Adipocyte (in vitro differentiated cells): ENCODE results near the gene UGP2.
"Not testable (repeated sequence)": the region's sequence is repeated elsewhere in the genome, so short reads cannot be mapped to it uniquely, and the experiment has no call there.

ENCODE experiments used
- DNase-seq: peaks from one replicate; pipeline ENCODE4 v3.0.0-alpha.2; 2015; ENCODE audit warnings: low read depth
- H3K27me3 ChIP-seq: replicated peaks from 2 replicates; pipeline ENCODE4 v1.7.0; 2013; ENCODE audit warnings: mild to moderate bottlenecking, low read length, moderate library complexity; ENCODE audit not compliant: control insufficient read depth, insufficient read depth
- H3K36me3 ChIP-seq: 2 replicates; pipeline ENCODE4 v1.7.0; 2013; ENCODE audit warnings: low read length, mild to moderate bottlenecking, moderate library complexity; ENCODE audit not compliant: control insufficient read depth, insufficient read depth, severe bottlenecking
- H3K4me1 ChIP-seq: 2 replicates; pipeline ENCODE4 v1.7.0; 2013; ENCODE audit warnings: mild to moderate bottlenecking, low read length, moderate library complexity; ENCODE audit not compliant: control insufficient read depth, insufficient read depth
- H3K4me3 ChIP-seq: 2 replicates; pipeline ENCODE4 v1.7.0; 2013; ENCODE audit warnings: mild to moderate bottlenecking, low read length, moderate library complexity
- H3K9ac ChIP-seq: 2 replicates; pipeline ENCODE4 v1.7.0; 2013; ENCODE audit warnings: mild to moderate bottlenecking, low read length, moderate library complexity
- H3K9me3 ChIP-seq: 2 replicates; pipeline ENCODE4 v1.7.0; 2013; ENCODE audit warnings: mild to moderate bottlenecking, low read length, moderate library complexity; ENCODE audit not compliant: control insufficient read depth

Gene UGP2

GRCh38 chr2:63840785-63841253 is 877 bp upstream of the UGP2 start:
- DNase-seq, result peak; percentile 100
- Histone ChIP-seq H3K4me1 (peaks cover 28% of the 10 kb centered on the region), H3K9ac (peak overlapping the region; percentile 93), H3K36me3 (no peaks in the 10 kb centered on the region), H3K9me3 (no peaks in the 10 kb centered on the region), H3K4me3 (peak overlapping the region; percentile 88), H3K27me3 (no peaks in the 10 kb centered on the region)

GRCh38 chr2:63842149-63843061 is 709 bp downstream of the UGP2 start:
- peak overlapping the region; percentile 88 for H3K4me3 ChIP-seq
- peak; percentile 90 for DNase-seq
- H3K36me3 ChIP-seq, result no peaks in the 10 kb centered on the region
- H3K4me1 ChIP-seq, result peaks cover 44% of the 10 kb centered on the region
- peak overlapping the region; percentile 93 for H3K9ac ChIP-seq
- no peaks in the 10 kb centered on the region for H3K9me3 ChIP-seq
- H3K27me3 ChIP-seq, result no peaks in the 10 kb centered on the region

- Histone ChIP-seq H3K9me3 (no peaks in the 10 kb centered on the region), H3K36me3 (no peaks in the 10 kb centered on the region), H3K9ac (peak overlapping the region; percentile 93), H3K27me3 (no peaks in the 10 kb centered on the region), H3K4me1 (peaks cover 48% of the 10 kb centered on the region), H3K4me3 (peak overlapping the region; percentile 88)
- no peak for DNase-seq
Observed at GRCh38 chr2:63843093-63843492, 1.4 kb downstream of the UGP2 start.

GRCh38 chr2:63843791-63844190 is 2.1 kb downstream of the UGP2 start:
- no peak for DNase-seq
- peak overlapping the region; percentile 93 for H3K9ac ChIP-seq
- H3K4me3 ChIP-seq, result peak overlapping the region; percentile 88
- no peaks in the 10 kb centered on the region for H3K36me3 ChIP-seq
- H3K27me3 ChIP-seq, result no peaks in the 10 kb centered on the region
- no peaks in the 10 kb centered on the region for H3K9me3 ChIP-seq
- H3K4me1 ChIP-seq, result peaks cover 51% of the 10 kb centered on the region

- DNase-seq, result no peak
- no peaks in the 10 kb centered on the region for H3K9me3 ChIP-seq
- H3K36me3 ChIP-seq, result no peaks in the 10 kb centered on the region
- H3K4me1 ChIP-seq, result peaks cover 59% of the 10 kb centered on the region
- peak overlapping the region; percentile 93 for H3K9ac ChIP-seq
- H3K27me3 ChIP-seq, result no peaks in the 10 kb centered on the region
- H3K4me3 ChIP-seq, result peak overlapping the region; percentile 88
Observed at GRCh38 chr2:63844616-63845015, 2.9 kb downstream of the UGP2 start.

- Histone ChIP-seq H3K4me3 (peak overlapping the region; percentile 88), H3K36me3 (no peaks in the 10 kb centered on the region), H3K9ac (peak overlapping the region; percentile 93), H3K9me3 (no peaks in the 10 kb centered on the region), H3K27me3 (no peaks in the 10 kb centered on the region), H3K4me1 (peaks cover 66% of the 10 kb centered on the region)
- no peak for DNase-seq
Observed at GRCh38 chr2:63845866-63846265, 4.2 kb downstream of the UGP2 start.

- Histone ChIP-seq H3K9ac (peak overlapping the region; percentile 93), H3K4me1 (peaks cover 73% of the 10 kb centered on the region), H3K27me3 (no peaks in the 10 kb centered on the region), H3K9me3 (no peaks in the 10 kb centered on the region), H3K4me3 (peak overlapping the region; percentile 88), H3K36me3 (no peaks in the 10 kb centered on the region)
- DNase-seq, result no peak
Observed at GRCh38 chr2:63846487-63846886, 4.8 kb downstream of the UGP2 start.

- Histone ChIP-seq H3K4me1 (peaks cover 83% of the 10 kb centered on the region), H3K4me3 (peak overlapping the region; percentile 88)
- H3K27me3 ChIP-seq, H3K36me3 ChIP-seq, H3K9ac ChIP-seq, DNase-seq, H3K9me3 ChIP-seq: not testable (repeated sequence)
Observed at GRCh38 chr2:63847571-63847970, 5.9 kb downstream of the UGP2 start.

GRCh38 chr2:63849381-63850203 is 7.9 kb downstream of the UGP2 start:
- peak overlapping the region; percentile 76 for H3K4me3 ChIP-seq
- peaks cover 93% of the 10 kb centered on the region for H3K4me1 ChIP-seq
- H3K9ac ChIP-seq, result peak overlapping the region; percentile 81
- peak; percentile 59 for DNase-seq
- H3K36me3 ChIP-seq, result no peaks in the 10 kb centered on the region
- no peaks in the 10 kb centered on the region for H3K9me3 ChIP-seq
- H3K27me3 ChIP-seq, result no peaks in the 10 kb centered on the region

GRCh38 chr2:63850204-63850571 is 8.5 kb downstream of the UGP2 start:
- DNase-seq, result no peak
- peak overlapping the region; percentile 76 for H3K4me3 ChIP-seq
- peak overlapping the region; percentile 81 for H3K9ac ChIP-seq
- H3K4me1 ChIP-seq, result peaks cover 93% of the 10 kb centered on the region
- H3K36me3 ChIP-seq, result no peaks in the 10 kb centered on the region
- no peaks in the 10 kb centered on the region for H3K27me3 ChIP-seq
- no peaks in the 10 kb centered on the region for H3K9me3 ChIP-seq

GRCh38 chr2:63850649-63851048 is 9.0 kb downstream of the UGP2 start:
- no peaks in the 10 kb centered on the region for H3K27me3 ChIP-seq
- no peaks in the 10 kb centered on the region for H3K9me3 ChIP-seq
- peaks cover 93% of the 10 kb centered on the region for H3K4me1 ChIP-seq
- peaks cover 1% of the 10 kb centered on the region for H3K36me3 ChIP-seq
- H3K9ac ChIP-seq, result peak overlapping the region; percentile 81
- no peak for DNase-seq
- peak overlapping the region; percentile 76 for H3K4me3 ChIP-seq
